OCI-LY7 (cell line): ENCODE results near the gene OPCML. TPM values are rescaled to one million over a fixed set of nuclear protein-coding genes. Genes with fewer than 3 reads are reported as not detected.

Source experiments
- BruUV-seq: library from RNA; stranded (reverse); fragments of 400-500 nt; replicated peaks from 2 replicates; lab custom pipeline; 2021; lab: Mats Ljungman, UMichigan
- CTCF ChIA-PET: fragments of 300-600 bp; sonication (Branson Sonifier 250); formaldehyde crosslinking; loops from one replicate; lab custom pipeline; 2022; ENCODE audit warnings: antibody characterized with exemption; ENCODE audit not compliant: unreplicated experiment; lab: Charles Lee
- POLR2A ChIA-PET: fragments of 300-600 bp; sonication (Branson Sonifier 250); formaldehyde crosslinking; loops from one replicate; lab custom pipeline; 2022; ENCODE audit warnings: antibody characterized with exemption; lab: Charles Lee
- DNase-seq: peaks from one replicate; pipeline ENCODE4 v3.0.0-alpha.2; 2015; ENCODE audit warnings: low spot score
- H2AFZ ChIP-seq: fragments of 200-600 bp; sonication (generic), shearing (Covaris generic); 2 replicates; pipeline ENCODE4 v1.6.1; 2014; ENCODE audit warnings: mild to moderate bottlenecking, antibody characterized with exemption, low read length, moderate library complexity
- H3K27ac ChIP-seq: fragments of 200-600 bp; sonication (generic); 2 replicates; pipeline ENCODE4 v1.5.1; 2014; ENCODE audit warnings: mixed run types, low read depth, mild to moderate bottlenecking, moderate library complexity, low read length, inconsistent platforms; ENCODE audit not compliant: poor library complexity, severe bottlenecking
- H3K36me3 ChIP-seq: fragments of 200-600 bp; sonication (generic); 2 replicates; pipeline ENCODE4 v1.6.1; 2014; ENCODE audit warnings: mild to moderate bottlenecking, antibody characterized with exemption, low read length, moderate library complexity, mixed read lengths; ENCODE audit not compliant: insufficient read depth
- H3K4me1 ChIP-seq: fragments of 200-600 bp; sonication (generic); 2 replicates; pipeline ENCODE4 v1.5.1; 2014; ENCODE audit warnings: mild to moderate bottlenecking, low read length; ENCODE audit not compliant: insufficient read depth, poor library complexity, severe bottlenecking
- H3K4me2 ChIP-seq: fragments of 200-600 bp; sonication (generic); 2 replicates; pipeline ENCODE4 v1.6.1; 2014; ENCODE audit warnings: mild to moderate bottlenecking, low read length
- H3K4me3 ChIP-seq: fragments of 200-600 bp; sonication (generic); 2 replicates; pipeline ENCODE4 v1.5.1; 2014; ENCODE audit warnings: mild to moderate bottlenecking, low read depth, low read length; ENCODE audit not compliant: poor library complexity, severe bottlenecking
- H3K79me2 ChIP-seq: fragments of 200-600 bp; sonication (generic); 2 replicates; pipeline ENCODE4 v1.6.1; 2016; ENCODE audit warnings: low read depth, mild to moderate bottlenecking, low read length, moderate library complexity, mixed read lengths; ENCODE audit not compliant: insufficient read depth
- H3K9me2 ChIP-seq: fragments of 200-600 bp; sonication (generic); 2 replicates; pipeline ENCODE4 v1.6.1; 2016; ENCODE audit warnings: mild to moderate bottlenecking, low read length, mixed read lengths; ENCODE audit not compliant: insufficient read depth
- H3K9me3 ChIP-seq: fragments of 200-600 bp; sonication (generic); 2 replicates; pipeline ENCODE4 v1.6.1; 2014; ENCODE audit warnings: mild to moderate bottlenecking, mixed run types, low read length, mixed read lengths
- H4K20me1 ChIP-seq: fragments of 200-600 bp; sonication (generic); 2 replicates; pipeline ENCODE4 v1.6.1; 2014; ENCODE audit warnings: mild to moderate bottlenecking, antibody characterized with exemption, low read length, moderate library complexity, mixed read lengths; ENCODE audit not compliant: insufficient read depth
- EZH2phosphoT487 ChIP-seq: fragments of 200-600 bp; sonication (generic); IDR thresholded peaks from 2 replicates; pipeline ENCODE4 v1.6.1; 2018; ENCODE audit warnings: low read depth, borderline replicate concordance, mild to moderate bottlenecking, mixed run types, antibody characterized with exemption, low read length, moderate library complexity, mixed read lengths
- intact Hi-C: fragments of 100-400 bp; cut with micrococcal nuclease; formaldehyde crosslinking; loops from one replicate; pipeline ENCODE4 v1.10.0; 2022; ENCODE audit not compliant: unreplicated experiment
- total RNA-seq, 2 experiments: library from RNA; depleted of rRNA in 1 of 2; stranded (reverse); fragments of >200 nt in 1 of 2; shearing (Covaris generic) in 1 of 2; gene quantifications; 2 replicates each; pipeline ENCODE4 v1.2.3, GENCODE V29; 2014 to 2022
- TF ChIP-seq, protein P1 (sequence below): fragments of 200-600 bp; sonication (generic); conservative IDR thresholded peaks from 2 replicates; pipeline ENCODE4 v1.5.1; 2014; ENCODE audit warnings: mild to moderate bottlenecking, antibody characterized with exemption, low read length, moderate library complexity, mixed read lengths

OPCML gene
- total RNA-seq, 2 experiments from 2014 or later: not detected

DNA sequence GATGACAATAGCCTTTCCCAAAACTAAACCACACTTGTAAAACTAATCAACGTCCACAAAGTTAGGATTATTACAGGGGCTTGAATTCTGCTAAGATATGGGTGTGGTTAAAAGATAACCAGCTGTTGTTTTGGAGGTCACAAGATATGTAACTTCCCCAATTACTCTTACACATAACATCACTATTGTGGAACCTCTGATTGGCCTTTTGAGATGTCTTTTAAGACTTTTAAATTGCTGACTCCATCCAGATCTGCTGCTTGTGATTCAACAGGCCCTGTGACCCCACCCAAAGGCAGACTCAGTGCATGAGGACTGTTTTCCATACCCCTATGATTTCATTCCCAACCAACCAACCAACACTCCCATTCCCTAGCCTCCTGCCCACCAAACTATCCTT is 893.9 kb downstream of the OPCML start:
- BruUV-seq: no TSS peak
- intact Hi-C loops: no loop called here
- DNase-seq: no peak
- H4K20me1 ChIP-seq: no peaks in the 10 kb centered on the region
- no peaks in the 10 kb centered on the region for H3K9me2 ChIP-seq
- ChIA-PET CTCF (no interaction called here), POLR2A (no interaction called here)
- H3K4me3 ChIP-seq: no peak overlapping the region
- H3K79me2 ChIP-seq: no peaks in the 10 kb centered on the region
- TF ChIP-seq, protein P1, sequence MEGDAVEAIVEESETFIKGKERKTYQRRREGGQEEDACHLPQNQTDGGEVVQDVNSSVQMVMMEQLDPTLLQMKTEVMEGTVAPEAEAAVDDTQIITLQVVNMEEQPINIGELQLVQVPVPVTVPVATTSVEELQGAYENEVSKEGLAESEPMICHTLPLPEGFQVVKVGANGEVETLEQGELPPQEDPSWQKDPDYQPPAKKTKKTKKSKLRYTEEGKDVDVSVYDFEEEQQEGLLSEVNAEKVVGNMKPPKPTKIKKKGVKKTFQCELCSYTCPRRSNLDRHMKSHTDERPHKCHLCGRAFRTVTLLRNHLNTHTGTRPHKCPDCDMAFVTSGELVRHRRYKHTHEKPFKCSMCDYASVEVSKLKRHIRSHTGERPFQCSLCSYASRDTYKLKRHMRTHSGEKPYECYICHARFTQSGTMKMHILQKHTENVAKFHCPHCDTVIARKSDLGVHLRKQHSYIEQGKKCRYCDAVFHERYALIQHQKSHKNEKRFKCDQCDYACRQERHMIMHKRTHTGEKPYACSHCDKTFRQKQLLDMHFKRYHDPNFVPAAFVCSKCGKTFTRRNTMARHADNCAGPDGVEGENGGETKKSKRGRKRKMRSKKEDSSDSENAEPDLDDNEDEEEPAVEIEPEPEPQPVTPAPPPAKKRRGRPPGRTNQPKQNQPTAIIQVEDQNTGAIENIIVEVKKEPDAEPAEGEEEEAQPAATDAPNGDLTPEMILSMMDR: no peak
- no peak for TF ChIP-seq EZH2phosphoT487
- no peaks in the 10 kb centered on the region for H3K4me1 ChIP-seq
- no peaks in the 10 kb centered on the region for H3K36me3 ChIP-seq
- no peak overlapping the region for H3K27ac ChIP-seq
- H3K4me2 ChIP-seq: no peak overlapping the region
- H2AFZ ChIP-seq: no peak overlapping the region
- H3K9me3 ChIP-seq: no peaks in the 10 kb centered on the region

DNA sequence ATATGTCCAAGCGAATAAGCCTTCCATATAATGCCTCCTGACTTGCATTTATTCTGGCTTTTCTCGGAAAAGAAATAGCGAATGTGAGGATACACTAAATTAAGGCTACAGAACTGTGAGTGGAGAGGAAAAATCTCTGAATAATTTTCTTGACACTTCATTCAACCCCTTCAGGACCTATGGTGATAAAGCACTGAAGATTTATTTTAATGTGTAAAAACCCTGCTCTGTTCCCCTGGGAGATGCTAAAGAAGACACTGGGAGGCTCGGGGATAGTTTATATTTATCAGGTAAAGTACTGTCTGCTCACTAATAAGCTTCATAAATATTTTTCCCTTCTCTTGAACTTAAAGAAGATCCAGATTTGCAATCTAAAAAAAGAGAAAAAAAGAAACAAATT is 895.8 kb downstream of the OPCML start:
- Histone ChIP-seq H3K27ac (no peak overlapping the region), H2AFZ (no peak overlapping the region), H3K79me2 (no peaks in the 10 kb centered on the region), H3K9me3 (no peaks in the 10 kb centered on the region), H3K9me2 (no peaks in the 10 kb centered on the region), H3K4me1 (no peaks in the 10 kb centered on the region), H3K36me3 (no peaks in the 10 kb centered on the region), H3K4me2 (no peak overlapping the region), H3K4me3 (no peak overlapping the region), H4K20me1 (no peaks in the 10 kb centered on the region)
- ChIA-PET CTCF (no interaction called here), POLR2A (no interaction called here)
- BruUV-seq: no TSS peak
- intact Hi-C loops: no loop called here
- no peak for TF ChIP-seq EZH2phosphoT487
- no peak for DNase-seq

- BruUV-seq: no TSS peak
- no peak for DNase-seq
- no peaks in the 10 kb centered on the region for H3K9me3 ChIP-seq
- H3K79me2 ChIP-seq: no peaks in the 10 kb centered on the region
- no peaks in the 10 kb centered on the region for H3K4me1 ChIP-seq
- no peak overlapping the region for H3K27ac ChIP-seq
- H3K36me3 ChIP-seq: no peaks in the 10 kb centered on the region
- no peaks in the 10 kb centered on the region for H3K9me2 ChIP-seq
- intact Hi-C loops: no loop called here
- no peak overlapping the region for H2AFZ ChIP-seq
- H4K20me1 ChIP-seq: no peaks in the 10 kb centered on the region
- TF ChIP-seq, protein P1: no peak
- no peak for TF ChIP-seq EZH2phosphoT487
- no peak overlapping the region for H3K4me2 ChIP-seq
- ChIA-PET POLR2A (no interaction called here), CTCF (no interaction called here)
- H3K4me3 ChIP-seq: no peak overlapping the region
These were observed 899.6 kb downstream of the OPCML start for GRCh38 chr11:132632641-132633124.
